HTR-8/SVneo (cell line): ENCODE results near the gene EFHD2.
"Not testable (repeated sequence)": the region's sequence is repeated elsewhere in the genome, so short reads cannot be mapped to it uniquely, and the experiment has no call there.

ENCODE experiments used
- DNase-seq: peaks from one replicate; pipeline ENCODE4 v3.0.0; 2011; ENCODE audit warnings: low spot score, mixed read lengths; ENCODE audit not compliant: insufficient read length
- FAIRE-seq: peaks from 2 replicates; lab custom pipeline; 2011; peaks lifted over from hg19 to GRCh38; lab: Jason Lieb, UNC

EFHD2 gene

DNA sequence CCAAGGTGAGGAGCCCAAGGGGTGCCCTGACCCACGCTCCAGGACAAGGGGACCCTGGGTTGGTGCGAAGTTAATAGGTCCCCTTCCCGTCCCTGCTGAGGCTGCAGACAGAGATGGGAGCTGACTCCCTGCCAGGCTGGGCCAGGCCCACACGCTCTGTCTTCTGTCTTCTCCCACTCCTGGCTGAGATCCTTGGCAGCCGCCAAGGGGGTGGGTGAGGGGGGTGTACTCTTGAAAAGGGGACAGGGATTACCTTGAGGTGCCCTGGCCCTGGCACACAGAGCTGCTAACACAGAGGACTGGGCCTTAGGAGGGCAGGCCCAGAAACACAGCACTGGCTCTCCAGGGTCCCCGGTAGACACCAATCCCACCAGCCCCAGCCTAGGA is 17.6 kb downstream of the EFHD2 start:
- no peak for DNase-seq
- FAIRE-seq, result no peak

DNA sequence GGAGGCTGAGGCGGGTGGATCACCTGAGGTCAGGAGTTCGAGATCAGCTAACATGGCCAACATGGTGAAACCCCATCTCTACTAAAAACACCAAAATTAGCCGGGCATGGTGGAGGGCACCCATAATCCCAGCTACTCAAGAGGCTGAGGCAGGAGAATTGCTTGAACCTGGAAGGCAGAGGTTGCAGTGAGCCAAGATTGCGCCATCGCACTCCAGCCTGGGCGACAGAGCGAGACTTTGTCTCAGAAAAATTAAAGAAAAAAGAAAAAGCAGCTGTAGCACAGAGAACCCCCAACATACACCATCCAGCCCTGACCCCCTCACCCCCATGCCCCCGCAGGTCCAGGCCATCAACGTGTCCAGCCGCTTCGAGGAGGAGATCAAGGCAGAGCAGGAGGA is 18.6 kb downstream of the EFHD2 start:
- DNase-seq, FAIRE-seq: not testable (repeated sequence)

DNA sequence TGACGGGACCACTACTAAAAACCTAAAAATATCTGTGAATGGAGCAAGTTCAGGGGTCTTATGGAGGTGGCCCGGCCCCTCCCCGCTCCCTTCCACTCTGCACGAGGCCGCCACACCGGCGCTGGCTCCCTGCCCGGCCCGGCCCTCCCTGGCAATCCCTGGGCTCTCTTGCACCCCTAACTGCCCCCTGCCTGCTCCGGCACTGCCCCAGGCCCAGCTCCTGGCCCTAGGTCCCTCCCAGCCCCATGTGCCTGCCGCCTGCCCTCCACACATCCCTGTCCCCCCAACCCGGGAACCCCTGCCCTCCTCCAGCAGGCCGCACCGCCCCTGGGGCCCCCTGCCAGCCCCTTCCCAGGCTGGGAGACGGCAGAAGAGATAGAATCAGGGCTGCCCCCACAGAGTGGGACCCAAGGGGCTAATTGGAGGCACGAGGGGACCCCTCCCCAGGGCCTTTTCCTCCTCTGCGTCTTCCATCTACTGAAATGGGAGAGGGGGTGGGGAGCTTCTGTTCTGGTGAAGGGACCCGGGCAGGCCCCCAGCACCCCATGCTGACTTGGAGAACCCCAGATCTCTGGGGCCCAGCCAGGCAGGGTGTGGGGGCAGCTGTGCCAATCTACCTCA is 19.2 kb downstream of the EFHD2 start:
- DNase-seq (no peak), FAIRE-seq (no peak)

DNA sequence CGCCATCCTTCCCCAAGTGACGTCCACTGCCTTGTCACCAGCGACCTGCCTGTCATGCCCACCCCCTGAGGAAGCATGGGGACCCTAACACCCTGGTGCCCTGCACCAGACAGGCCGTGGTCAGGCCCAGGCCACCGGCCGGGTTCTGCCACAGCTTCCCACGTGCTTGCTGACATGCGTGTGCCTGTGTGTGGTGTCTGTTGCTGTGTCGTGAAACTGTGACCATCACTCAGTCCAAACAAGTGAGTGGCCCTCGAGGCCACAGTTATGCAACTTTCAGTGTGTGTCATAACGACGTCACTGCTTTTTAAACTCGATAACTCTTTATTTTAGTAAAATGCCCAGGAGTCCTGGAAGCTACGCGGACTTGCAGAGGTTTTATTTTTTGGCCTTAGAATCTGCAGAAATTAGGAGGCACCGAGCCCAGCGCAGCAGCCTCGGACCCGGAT is 20.0 kb downstream of the EFHD2 start:
- FAIRE-seq (no peak), DNase-seq (no peak)

DNA sequence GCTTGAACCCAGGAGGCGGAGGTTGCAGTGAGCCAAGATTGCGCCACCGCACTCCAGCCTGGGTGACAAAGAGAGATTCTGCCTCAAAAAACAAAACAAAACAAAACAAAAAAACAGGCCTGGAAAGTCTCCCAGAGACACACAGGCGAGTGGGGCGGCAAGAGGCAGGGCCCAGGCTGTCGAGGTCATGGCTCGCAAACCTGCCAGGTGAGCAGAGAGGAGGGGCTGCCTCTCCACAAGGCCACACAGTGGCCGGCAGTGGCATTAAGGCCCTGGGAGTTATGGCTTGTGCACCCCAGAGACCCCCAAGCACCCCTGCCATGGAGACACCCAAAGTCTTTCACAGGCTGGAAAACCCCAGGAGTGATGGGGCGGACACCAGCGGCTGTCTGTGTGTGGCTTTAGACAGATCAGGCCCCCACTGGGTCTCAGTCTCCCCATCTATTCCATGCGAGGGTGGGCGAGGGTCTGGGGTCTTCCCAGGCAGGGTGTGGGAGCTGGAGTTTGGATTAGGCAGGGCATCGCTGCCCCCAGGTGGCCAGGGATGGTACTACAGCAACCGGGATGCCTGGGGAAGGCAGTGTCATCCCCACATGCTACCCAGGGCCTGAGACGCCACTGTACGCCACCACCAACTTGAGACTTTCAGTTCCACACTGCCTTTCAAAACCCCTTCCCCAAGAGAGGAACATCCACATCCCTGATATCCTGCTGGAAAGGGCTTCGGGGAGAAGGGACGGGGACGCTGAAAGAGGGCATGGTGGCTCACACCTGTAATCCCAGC is 21.3 kb downstream of the EFHD2 start:
- peak; percentile 61 for DNase-seq
- peak; percentile 77 for FAIRE-seq

DNA sequence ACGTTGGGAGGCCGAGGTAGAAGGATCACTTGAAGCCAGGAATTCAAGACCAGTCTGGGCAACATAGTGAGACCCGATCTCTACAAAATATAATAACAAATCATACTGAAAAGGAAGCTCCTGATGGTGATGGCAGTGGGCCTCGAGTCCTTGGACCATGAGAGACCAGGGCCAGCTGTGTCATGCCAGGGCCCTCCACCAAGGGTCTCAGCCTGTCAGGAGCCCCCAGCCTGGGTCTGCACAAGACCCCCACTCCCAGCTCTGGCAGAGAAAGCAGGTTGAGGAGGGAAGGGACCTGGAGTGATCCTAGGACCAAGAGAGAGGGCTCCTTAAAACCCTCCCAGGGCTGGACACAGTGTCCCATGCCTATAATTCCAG is 21.9 kb downstream of the EFHD2 start:
- DNase-seq, result no peak
- no peak for FAIRE-seq

DNA sequence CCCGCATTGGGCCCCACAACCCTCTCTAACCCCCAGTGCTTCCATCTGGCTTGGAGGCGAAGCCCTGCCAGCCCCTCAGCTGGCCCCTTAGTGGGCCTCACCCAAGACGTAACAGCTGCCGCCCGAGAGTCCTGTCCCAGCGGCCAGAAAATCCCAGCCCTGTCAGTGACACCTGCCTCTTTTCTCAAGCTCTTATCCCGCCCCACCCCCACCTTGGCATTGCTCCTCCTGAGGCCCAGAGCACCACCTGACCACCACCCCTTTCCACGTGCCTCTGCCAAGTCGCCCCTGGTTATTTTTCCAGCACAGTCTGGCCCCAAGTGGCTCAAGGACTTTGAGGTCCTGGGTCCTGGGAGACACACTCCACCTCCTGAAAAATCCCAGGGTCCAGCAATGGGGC is 22.6 kb downstream of the EFHD2 start:
- no peak for DNase-seq
- no peak for FAIRE-seq

DNA sequence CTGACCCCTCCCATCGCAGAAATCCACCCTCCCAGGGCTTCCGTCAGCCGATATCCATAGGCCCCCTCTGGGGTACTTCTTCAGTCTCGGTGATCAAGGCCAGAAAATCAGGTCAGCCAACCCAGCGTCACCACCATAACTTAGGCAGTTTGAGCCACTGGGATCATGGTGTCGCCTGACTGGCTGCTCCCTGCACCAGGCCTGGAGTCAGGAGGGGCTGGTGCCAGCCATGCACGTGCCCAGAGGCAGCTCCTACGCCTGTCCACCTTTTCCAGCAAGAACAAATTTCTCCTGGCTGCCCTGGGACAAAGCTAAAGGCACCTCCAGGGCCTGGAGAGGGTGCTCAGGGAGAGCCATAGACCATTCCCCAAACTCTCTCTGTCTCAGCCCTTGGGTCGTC is 23.8 kb downstream of the EFHD2 start:
- FAIRE-seq (no peak), DNase-seq (no peak)

DNA sequence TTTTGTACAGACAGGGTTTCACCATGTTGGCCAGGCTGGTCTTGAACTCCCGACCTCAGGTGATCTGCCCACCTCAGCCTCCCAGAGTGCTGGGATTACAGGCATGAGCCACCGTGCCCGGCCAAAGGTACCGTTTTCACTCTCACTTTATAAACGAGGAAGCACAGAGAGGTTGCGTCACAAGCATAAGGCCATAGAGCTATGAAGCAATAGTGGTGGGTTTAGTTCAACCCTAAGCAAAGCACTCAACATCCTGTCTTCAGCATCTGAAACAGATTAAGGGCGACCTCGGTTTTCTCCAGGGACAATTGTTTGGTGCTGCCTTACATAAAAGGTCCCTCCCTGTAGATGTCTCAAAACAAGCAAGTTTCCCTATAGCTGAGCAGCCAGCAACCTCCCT is 25.1 kb downstream of the EFHD2 start:
- not testable (repeated sequence) for DNase-seq, FAIRE-seq

DNA sequence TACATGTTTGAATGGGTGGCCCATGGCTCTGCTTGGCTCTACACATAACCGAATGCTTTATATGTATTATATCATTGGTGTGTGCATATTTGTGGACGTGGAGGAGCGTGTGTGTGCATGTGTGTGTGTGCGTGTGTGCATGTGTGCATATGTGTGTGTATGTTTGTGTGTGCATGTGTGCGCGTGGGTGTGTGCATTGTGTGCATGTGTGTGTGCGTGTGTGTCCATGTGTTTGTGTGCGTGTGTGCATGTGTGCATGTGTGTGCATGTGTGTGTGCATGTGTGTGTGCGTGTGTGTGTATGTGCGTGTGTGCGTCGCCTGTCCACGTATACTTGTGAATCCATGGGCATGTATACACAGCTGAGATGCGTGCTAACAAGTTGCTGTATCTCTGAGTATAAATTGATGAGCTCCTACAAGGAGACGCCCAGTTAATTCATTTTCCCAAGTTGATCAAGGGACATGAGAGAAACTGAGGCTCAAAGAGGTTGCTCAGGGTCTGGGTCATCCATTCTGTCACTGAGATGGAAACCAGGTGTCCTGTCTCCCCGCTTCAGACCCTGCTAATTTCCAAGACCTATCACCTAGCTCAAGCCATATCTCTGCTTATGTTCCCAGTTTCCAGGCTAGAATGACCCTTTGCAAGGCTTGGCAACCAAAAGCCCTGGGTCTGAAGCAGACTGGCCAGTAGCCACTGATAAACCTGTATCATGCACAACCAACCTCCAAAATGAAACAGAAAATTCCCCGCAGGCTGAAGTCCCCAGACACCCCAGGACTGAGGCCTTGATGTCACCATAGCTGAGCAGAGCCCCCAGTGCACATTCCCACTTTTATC is 25.8 kb downstream of the EFHD2 start:
- DNase-seq (no peak), FAIRE-seq (peak; percentile 94)

DNA sequence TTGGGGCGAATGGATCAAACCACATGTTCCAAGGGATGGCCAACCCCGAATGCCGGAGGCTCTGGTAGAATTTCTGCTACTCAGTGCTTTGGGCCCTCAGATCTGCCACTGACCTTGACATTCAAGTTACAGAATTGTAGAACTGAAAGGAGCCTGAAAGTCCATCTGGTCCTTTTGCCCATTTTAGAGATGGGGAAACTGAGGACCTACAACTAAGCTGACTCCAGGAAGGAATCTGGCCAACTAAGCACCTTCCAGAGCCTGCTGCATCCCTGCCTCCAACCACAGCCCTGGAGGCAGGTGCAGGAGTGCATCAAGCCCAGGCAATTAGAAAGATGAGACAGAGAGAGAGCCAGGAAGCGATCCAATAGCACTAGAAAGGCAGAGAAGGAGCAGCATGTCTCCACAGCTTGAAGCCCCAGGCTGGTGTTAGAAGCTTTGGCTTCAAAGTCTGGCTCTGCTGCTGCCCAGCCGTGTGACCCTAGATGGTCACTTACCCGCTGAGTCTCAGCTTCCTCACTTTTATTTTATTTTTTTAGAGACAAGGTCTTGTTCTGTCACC is 27.3 kb downstream of the EFHD2 start:
- FAIRE-seq (no peak), DNase-seq (no peak)

DNA sequence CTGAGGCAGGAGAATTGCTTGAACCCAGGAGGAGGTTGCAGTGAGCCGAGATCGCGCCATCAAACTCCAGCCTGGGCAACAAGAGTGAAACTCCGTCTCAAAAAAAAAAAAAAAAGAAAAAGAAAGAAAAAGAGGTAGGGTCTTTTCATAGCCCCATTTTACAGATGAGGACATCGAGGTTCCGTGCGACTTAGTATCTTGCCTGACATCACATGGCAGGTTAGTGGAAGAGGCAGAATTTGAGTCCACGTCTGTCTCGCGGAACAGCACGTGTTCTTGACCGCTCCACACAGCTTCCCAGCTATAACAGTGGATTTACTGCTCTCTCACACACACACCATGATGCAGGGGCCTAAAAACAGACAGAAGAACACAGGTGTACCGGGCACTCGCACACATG is 29.6 kb downstream of the EFHD2 start:
- DNase-seq (no peak), FAIRE-seq (no peak)

DNA sequence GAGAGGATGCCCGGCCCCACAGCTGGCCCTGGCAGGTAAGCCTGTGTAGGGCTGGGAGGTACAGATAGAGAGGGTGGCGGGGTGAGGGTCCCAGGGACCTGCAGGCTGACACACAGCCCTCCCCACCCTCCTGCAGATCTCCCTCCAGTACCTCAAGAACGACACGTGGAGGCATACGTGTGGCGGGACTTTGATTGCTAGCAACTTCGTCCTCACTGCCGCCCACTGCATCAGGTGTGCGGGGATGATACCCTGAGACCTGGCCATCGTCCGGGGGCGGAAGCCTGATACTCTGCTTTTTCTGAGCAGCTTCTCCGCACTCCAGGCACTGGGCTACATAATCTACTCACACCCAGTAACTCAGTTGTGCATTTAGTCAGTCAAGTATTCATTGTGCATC is 30.7 kb downstream of the EFHD2 start:
- no peak for FAIRE-seq
- DNase-seq, result no peak

DNA sequence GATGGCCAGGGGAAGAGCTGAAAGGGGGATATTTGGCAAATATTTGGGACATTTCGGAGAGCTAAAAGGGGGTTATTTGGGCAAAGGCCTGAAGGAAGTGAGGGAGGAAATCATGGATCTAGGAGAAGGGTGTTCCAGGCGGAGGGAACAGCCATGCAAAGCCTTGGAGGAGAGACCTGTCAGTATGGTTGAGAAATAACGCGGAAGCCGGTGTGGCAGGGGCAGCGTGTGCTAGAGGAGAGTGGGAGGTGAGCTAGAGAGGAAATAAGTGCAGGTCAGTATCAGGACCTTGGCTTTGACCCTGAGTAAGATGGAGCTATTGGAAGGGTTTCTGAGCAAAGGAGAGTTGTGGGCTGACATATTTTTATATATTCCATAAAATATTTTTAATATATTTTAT is 31.6 kb downstream of the EFHD2 start:
- FAIRE-seq, result no peak
- DNase-seq, result no peak

DNA sequence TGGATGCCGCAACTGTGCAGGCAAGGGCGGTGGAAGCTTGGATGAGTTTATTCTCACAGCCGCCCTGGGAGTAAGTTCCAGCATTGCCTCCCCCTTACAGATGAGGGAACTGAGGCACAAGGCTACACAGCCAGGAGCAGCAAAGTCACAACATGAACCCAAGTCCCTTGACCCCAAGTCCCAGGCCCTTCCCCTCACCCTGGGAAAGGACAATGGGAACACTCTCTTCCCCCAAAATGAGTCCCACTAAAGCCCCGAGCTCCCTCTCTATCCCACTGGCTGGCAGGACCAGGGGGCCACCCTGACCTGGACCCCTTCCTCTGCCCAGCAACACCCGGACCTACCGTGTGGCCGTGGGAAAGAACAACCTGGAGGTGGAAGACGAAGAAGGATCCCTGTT is 32.4 kb downstream of the EFHD2 start:
- DNase-seq (no peak), FAIRE-seq (no peak)

DNA sequence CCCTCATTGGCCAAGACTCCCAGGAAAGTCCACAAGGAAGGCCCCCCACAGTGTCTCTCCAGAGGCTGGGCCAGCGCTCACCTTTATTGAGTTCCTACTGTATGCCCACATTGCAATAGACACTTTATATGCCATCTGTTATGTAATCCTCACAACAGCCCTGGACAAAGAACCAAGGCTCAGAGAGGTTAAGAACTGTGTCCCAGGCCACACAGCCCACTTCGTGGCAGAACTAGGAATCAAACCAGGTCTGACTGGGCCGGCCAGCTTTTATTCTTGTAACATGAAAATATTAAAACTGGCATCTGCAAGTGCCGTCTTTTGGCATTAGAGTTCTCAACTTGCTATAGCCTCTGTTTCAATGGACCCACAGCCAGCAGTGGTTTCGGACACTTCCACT is 33.1 kb downstream of the EFHD2 start:
- FAIRE-seq, result no peak

DNA sequence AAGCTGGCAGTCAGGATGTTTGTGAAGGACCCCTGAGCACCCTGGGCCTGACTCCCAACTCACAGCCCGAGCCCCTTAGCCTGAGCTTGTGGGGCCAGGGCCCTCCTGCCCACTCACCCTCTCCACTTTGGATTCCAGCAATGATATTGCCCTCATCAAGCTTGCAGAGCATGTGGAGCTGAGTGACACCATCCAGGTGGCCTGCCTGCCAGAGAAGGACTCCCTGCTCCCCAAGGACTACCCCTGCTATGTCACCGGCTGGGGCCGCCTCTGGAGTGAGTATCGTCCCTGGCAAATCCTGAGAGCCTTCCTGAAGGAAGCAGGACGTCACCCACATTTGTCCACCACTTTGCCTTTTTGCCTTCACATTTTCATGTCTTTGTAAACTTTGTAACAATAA is 33.6 kb downstream of the EFHD2 start:
- DNase-seq, result no peak
- FAIRE-seq, result no peak

More for the DNA sequence above, 33.1 kb downstream of the EFHD2 start:
- DNase-seq, result no peak

DNA sequence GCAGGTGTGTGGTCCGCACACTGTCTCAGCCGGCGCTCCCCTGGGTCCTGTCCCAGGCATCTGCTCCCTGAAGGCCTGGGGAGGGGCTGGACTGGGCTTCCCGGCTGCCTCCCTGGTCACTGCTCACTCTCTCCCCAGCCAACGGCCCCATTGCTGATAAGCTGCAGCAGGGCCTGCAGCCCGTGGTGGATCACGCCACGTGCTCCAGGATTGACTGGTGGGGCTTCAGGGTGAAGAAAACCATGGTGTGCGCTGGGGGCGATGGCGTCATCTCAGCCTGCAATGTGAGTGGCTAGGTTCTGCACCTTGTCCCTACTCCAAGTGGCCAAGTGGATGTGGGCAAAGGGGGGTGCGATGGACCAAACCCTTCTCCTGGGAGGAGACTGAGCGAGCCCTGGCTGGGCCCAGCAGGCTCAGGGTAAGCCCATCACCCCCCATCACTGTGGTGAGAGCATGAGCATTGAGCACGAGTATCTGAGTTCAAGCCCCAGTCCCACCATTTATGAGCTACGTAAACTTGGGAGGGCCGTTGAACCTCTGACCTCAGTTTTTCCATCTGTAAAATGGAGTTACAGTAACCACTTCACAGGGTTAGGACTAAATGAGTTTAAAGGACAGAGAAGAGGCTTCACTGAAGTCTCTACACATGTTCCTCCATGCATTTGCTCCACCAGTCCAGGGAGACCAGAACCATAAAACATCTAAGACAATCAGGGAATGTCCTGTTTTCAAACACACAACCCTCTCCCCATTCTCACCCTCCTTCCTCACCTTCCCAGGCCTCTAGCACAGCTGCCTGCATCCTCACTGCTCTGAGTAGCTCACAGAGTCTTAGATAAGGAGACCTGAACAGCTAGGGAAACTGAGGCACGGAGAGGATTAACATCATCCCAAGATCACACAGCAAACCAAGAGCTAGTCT is 35.0 kb downstream of the EFHD2 start:
- no peak for DNase-seq

DNA sequence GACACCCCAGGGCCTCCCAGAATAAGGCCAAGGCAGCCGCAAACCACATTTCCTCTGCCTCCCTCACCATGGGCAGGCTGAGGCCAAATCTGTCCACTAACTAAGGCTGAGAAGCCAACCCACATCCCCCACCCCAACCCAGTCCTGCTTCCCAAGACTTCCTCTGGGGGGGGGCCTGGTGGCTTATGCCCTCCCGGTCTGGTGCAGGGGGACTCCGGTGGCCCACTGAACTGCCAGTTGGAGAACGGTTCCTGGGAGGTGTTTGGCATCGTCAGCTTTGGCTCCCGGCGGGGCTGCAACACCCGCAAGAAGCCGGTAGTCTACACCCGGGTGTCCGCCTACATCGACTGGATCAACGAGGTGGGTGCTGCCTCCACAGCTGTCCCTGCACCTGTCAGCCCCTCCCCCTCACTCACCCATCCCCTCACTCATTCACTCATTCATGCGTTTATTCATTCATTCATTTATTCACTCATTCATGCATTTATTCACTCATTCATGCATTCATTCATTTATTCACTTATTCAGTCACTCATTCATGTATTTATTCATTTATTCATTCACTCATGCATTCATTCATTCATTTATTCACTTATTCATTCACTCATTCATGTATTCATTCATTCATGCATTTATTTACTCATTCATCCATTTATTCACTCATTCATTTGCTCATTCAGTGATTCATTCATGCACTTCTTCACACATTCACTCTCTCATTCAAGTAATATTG is 35.9 kb downstream of the EFHD2 start:
- DNase-seq (no peak), FAIRE-seq (no peak)

More for the DNA sequence above, 35.0 kb downstream of the EFHD2 start:
- no peak for FAIRE-seq
